BE2C (cell line): ENCODE measurements around the gene USF1.

Experiments used
- DNase-seq: peaks from one replicate; pipeline ENCODE4 v3.0.0-alpha.2; 2020
- H3K27me3 ChIP-seq: fragments of 250-450 bp; sonication (Bioruptor Pico); 2 replicates; pipeline ENCODE4 v1.5.1; 2020; ENCODE audit warnings: mild to moderate bottlenecking
- H3K36me3 ChIP-seq: fragments of 250-450 bp; sonication (Bioruptor Pico); 2 replicates; pipeline ENCODE4 v1.5.1; 2020; ENCODE audit warnings: mild to moderate bottlenecking
- H3K4me1 ChIP-seq: fragments of 250-450 bp; sonication (Bioruptor Pico); 2 replicates; pipeline ENCODE4 v1.5.1; 2020
- H3K4me3 ChIP-seq: 2 replicates; pipeline ENCODE4 v1.5.1; 2011; ENCODE audit warnings: low read depth, low read length
- H3K9me3 ChIP-seq: fragments of 250-450 bp; sonication (Bioruptor Pico); 2 replicates; pipeline ENCODE4 v1.5.1; 2020
- TF ChIP-seq, protein P1 (sequence below): IDR thresholded peaks from 2 replicates; pipeline ENCODE4 v1.5.1; 2012; ENCODE audit warnings: mild to moderate bottlenecking, low read depth, low read length

The USF1 gene

DNA sequence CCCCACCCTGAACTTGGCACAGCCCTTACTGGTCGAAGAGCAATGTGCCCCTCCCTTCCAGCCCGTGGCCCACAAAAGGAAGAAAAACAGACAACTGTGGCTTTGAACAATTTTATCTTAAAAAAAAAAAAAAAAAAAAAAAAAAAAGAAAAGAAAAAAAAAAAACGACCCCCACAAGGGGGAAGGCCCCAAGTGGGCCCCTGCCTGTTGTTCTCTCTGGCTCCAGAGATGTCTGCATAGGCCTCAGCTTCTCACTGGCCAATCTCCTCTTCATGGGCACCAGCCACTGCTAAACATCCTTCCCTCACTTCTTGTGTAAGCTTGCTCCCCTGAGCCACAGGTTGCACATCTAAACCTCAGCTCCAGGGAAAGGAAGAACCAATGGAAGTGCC lies 6.6 kb downstream of the USF1 start:
- TF ChIP-seq, protein P1, sequence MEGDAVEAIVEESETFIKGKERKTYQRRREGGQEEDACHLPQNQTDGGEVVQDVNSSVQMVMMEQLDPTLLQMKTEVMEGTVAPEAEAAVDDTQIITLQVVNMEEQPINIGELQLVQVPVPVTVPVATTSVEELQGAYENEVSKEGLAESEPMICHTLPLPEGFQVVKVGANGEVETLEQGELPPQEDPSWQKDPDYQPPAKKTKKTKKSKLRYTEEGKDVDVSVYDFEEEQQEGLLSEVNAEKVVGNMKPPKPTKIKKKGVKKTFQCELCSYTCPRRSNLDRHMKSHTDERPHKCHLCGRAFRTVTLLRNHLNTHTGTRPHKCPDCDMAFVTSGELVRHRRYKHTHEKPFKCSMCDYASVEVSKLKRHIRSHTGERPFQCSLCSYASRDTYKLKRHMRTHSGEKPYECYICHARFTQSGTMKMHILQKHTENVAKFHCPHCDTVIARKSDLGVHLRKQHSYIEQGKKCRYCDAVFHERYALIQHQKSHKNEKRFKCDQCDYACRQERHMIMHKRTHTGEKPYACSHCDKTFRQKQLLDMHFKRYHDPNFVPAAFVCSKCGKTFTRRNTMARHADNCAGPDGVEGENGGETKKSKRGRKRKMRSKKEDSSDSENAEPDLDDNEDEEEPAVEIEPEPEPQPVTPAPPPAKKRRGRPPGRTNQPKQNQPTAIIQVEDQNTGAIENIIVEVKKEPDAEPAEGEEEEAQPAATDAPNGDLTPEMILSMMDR: no peak

DNA sequence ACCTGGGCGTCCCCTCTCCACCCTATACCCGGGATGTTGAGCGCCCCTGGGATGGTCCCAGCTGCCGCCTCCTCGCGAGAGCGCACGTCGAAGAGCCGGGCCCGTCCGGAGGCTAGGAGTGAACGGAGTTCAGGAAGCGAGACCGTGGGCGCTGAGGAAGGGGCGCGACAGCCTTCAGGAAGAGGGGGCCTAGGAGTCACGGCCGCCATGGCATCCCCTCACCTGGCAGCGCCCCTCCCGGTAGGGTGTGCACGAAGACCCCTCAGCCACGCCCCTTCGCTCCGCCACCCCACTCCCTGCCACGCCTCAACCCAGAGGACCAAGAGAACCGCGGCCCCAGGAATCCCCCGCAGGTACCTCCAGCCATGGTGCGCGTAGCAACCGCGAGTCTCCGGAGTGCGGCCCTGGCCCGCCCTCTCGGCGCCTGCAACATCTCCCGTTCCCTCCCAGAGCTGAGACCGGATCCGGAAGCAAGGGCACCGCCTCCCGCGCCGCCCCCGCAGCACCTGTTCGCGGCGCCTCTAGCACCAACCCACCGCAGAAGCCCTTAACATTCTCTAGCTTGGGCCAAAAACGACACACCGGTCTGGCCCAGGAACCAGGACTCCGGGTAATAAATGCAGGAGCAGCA lies 7.1 kb downstream of the USF1 start, which contains the start of gene TSTD1:
TSTD1 (minus strand) TSS at position 442 of the 631 bp plus-strand sequence; CDS start at position 367, 75 bp downstream.
- Histone ChIP-seq H3K4me3 (no peak within 1 kb of the TSS), H3K9me3 (no peaks in the 10 kb centered on the region), H3K36me3 (peaks cover 41% of the 10 kb centered on the region), H3K4me1 (no peaks in the 10 kb centered on the region), H3K27me3 (no peaks in the 10 kb centered on the region)
- DNase-seq: no peak
- TF ChIP-seq, protein P1: no peak

More for the DNA sequence above, 6.6 kb downstream of the USF1 start:
- no peaks in the 10 kb centered on the region for H3K4me1 ChIP-seq
- H3K9me3 ChIP-seq: no peaks in the 10 kb centered on the region
- H3K27me3 ChIP-seq: no peaks in the 10 kb centered on the region
- no peak for DNase-seq
- peaks cover 41% of the 10 kb centered on the region for H3K36me3 ChIP-seq
- H3K4me3 ChIP-seq: no peak overlapping the region

DNA sequence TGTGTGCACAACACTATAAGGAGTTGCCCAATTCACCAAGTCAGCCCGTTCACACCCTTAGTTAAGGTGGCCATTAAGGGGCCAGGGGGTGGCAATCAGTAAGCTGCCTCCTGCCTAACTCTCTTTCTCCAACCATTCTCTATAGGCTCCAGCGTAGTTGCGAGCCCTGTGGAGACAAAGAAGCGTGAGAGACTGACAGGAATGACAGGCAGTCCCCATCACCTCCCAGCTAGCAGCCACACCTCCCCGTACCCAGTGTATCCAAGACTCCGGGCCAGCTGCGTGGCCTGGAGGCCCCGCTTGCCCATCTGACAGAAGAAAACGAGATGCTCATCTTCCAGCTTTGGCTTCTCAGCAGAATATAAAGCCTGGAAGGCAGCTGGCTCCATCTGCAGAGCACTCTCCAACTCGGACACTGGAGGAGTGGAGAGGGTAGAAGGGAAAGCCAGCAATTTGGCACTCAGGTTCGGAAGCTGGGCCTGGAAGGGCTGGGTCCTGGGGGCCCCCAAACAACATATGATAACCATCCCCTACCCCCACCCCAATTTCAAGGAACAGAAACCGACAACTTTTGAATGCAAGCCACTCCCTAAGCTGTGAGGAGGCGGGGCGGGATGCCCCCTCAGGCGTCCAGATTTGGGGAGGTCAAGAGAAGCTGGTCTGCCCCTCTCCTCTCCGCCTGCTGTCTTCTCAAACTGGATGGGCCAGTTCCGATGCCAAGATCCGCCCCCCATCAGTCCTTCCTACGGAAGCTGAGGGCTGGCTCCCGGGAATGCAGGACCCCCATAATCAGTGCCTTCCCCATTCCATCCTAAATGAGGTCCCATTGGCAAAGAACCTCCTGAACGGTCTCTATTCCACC lies 7.9 kb downstream of the USF1 start:
- H3K36me3 ChIP-seq: peaks cover 39% of the 10 kb centered on the region
- H3K4me1 ChIP-seq: no peaks in the 10 kb centered on the region
- DNase-seq: no peak
- H3K27me3 ChIP-seq: no peaks in the 10 kb centered on the region
- TF ChIP-seq, protein P1: no peak
- H3K9me3 ChIP-seq: no peaks in the 10 kb centered on the region
- no peak overlapping the region for H3K4me3 ChIP-seq

DNA sequence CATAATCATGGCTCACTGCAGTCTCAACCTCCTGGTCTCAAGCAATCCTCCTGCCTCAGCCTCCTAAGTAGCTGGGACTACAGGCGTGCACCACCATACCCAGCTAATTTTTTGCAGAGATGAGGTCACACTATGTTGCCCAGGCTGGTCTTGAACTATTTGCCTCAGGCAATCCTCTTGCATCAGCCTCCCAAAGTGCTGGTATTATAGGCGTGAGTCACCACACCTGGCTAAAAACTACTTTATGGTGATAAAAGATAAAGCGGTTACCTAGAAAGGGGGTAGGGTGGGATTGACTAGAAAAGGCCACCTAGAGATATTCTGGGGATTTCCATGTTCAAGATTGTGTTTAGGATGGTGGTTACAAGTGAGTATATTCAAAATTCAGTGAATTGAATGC lies 12.0 kb downstream of the USF1 start:
- no peak for DNase-seq
- no peaks in the 10 kb centered on the region for H3K4me1 ChIP-seq
- peaks cover 4% of the 10 kb centered on the region; the same call in 1 of the 2 replicates for H3K27me3 ChIP-seq
- H3K9me3 ChIP-seq: no peaks in the 10 kb centered on the region
- H3K36me3 ChIP-seq: peaks cover 4% of the 10 kb centered on the region; the same call in 1 of the 2 replicates
- TF ChIP-seq, protein P1: no peak
- no peak overlapping the region for H3K4me3 ChIP-seq

DNA sequence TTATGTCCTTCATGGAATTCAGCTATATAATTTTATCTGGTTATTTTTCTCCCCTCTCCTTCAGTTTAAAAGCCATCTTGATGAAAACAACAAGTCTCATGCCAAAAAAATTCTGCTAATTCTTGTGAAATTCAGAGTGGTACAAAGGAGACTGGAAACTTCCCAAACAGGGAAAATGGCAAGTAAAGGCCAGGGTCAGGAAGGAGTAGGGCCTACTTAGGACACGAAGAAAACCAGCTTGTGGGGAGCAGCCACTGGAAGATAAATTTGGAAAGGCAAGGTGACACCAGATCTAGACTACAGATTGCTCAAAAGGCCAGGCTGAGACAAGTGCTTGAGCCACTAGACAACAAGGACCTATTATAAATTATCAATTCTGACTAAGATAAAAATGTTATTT lies 13.4 kb downstream of the USF1 start:
- TF ChIP-seq, protein P1: no peak
- no peak for DNase-seq
- no peaks in the 10 kb centered on the region for H3K4me1 ChIP-seq
- H3K9me3 ChIP-seq: no peaks in the 10 kb centered on the region
- no peak overlapping the region for H3K4me3 ChIP-seq
- H3K36me3 ChIP-seq: no peaks in the 10 kb centered on the region
- H3K27me3 ChIP-seq: peaks cover 4% of the 10 kb centered on the region; the same call in 1 of the 2 replicates
